Activated naive CD4-positive, alpha-beta T cell treated with anti-CD3 and anti-CD28 coated beads, Interleukin-2, amount 10 ng/mL, durations not matched to agents 7 days and 5 days (primary cell): ENCODE measurements around the gene ZXDC.

Experiments used
- CTCF ChIA-PET: fragments of 350-600 bp; sonication (Branson Sonifier 250); formaldehyde crosslinking; loops from one replicate; lab custom pipeline; 2021; ENCODE audit warnings: antibody characterized with exemption; lab: Charles Lee
- DNase-seq: peaks from one replicate; pipeline ENCODE4 v3.0.0-alpha.2; 2020
- H3K27ac Mint-ChIP-seq: one replicate; pipeline ENCODE4 v1.8.0; 2021; ENCODE audit warnings: mild to moderate bottlenecking, moderate library complexity, mixed read lengths
- H3K27me3 Mint-ChIP-seq: one replicate; pipeline ENCODE4 v1.8.0; 2021; ENCODE audit warnings: mild to moderate bottlenecking, mixed read lengths
- H3K36me3 Mint-ChIP-seq: one replicate; pipeline ENCODE4 v1.8.0; 2021; ENCODE audit warnings: mixed read lengths
- H3K4me1 Mint-ChIP-seq: one replicate; pipeline ENCODE4 v1.8.0; 2021; ENCODE audit warnings: mixed read lengths
- H3K4me3 Mint-ChIP-seq: one replicate; pipeline ENCODE4 v1.8.0; 2021; ENCODE audit warnings: mild to moderate bottlenecking, moderate library complexity, mixed read lengths
- H3K9me3 Mint-ChIP-seq: one replicate; pipeline ENCODE4 v1.8.0; 2021; ENCODE audit warnings: mixed read lengths

The ZXDC gene

DNA sequence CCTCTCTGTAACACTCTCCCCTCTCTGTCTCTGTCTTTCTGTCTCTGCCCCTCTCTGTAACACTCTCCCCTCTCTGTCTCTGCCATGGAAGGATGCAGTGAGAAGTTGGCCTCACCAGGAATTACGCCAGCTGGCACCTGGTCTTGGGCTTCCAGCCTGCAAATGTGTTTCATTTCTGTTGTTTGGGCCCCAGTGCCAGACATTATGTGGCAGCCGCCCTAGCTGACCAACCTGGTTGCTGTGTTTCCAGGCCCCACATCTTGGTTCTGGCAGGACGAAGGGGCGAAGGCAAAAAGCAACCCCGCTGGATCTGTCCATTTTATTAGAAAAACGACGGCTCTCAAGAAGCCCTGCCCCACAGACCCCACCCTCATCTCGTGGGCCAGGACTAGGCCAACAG, 5.2 kb upstream of the ZXDC start:
- H3K27ac Mint-ChIP-seq = peak overlapping the region; percentile 15
- H3K36me3 Mint-ChIP-seq = no peaks in the 10 kb centered on the region
- no peaks in the 10 kb centered on the region for H3K9me3 Mint-ChIP-seq

DNA sequence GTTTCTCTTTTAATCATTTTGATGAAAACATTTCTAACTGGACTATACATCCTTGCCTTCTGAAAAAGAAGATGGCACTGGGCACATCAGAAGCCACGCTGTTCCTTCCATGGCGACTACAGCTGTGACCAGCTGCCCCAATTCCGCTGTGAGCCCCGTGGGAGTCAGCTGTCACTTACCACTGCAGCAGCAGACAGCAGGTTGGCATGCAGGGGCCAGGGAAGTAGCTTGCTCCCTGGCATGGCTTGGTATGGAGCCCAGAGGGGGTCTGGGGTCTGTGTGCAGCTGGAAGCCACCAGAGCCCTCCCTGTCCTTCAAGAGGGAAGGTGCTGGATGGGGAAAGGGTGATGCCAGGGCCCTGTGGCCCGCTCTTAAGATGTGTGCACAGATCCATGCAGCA, 4.5 kb upstream of the ZXDC start:
- DNase-seq = no peak
- CTCF ChIA-PET = no interaction called here

More for the DNA sequence above, 5.2 kb upstream of the ZXDC start:
- CTCF ChIA-PET = no interaction called here
- H3K4me1 Mint-ChIP-seq = peaks cover 11% of the 10 kb centered on the region
- peaks cover 19% of the 10 kb centered on the region for H3K27me3 Mint-ChIP-seq
- H3K4me3 Mint-ChIP-seq = no peak overlapping the region
- no peak for DNase-seq

DNA sequence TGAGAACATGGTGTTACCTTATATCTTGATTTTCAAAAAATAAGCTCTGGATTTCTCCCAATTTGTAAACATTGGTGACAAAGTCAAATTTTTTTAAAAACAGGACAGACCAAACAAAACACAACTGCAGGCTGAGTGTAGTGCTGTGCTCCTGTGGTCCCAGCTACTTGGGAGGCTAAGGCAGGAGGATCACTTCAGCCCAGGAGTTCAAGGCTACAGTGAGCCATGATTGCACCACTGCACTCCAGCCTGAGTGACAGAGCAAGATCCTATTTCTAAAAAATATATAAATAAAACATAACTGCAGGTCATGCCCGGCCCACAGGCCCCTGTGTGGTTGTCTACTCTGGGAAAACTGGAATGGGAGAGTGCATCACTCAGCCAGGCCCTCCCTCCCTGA, 4.0 kb upstream of the ZXDC start:
- Mint-ChIP-seq H3K9me3 (no peaks in the 10 kb centered on the region), H3K4me3 (no peak overlapping the region), H3K27ac (no peak overlapping the region), H3K36me3 (peaks cover 1% of the 10 kb centered on the region), H3K27me3 (peaks cover 19% of the 10 kb centered on the region), H3K4me1 (peaks cover 9% of the 10 kb centered on the region)
- DNase-seq = no peak
- CTCF ChIA-PET = no interaction called here

More for the DNA sequence above, 4.5 kb upstream of the ZXDC start:
- Mint-ChIP-seq H3K27ac (no peak overlapping the region), H3K4me3 (no peak overlapping the region), H3K36me3 (no peaks in the 10 kb centered on the region), H3K4me1 (peaks cover 8% of the 10 kb centered on the region), H3K9me3 (no peaks in the 10 kb centered on the region), H3K27me3 (peaks cover 19% of the 10 kb centered on the region)

DNA sequence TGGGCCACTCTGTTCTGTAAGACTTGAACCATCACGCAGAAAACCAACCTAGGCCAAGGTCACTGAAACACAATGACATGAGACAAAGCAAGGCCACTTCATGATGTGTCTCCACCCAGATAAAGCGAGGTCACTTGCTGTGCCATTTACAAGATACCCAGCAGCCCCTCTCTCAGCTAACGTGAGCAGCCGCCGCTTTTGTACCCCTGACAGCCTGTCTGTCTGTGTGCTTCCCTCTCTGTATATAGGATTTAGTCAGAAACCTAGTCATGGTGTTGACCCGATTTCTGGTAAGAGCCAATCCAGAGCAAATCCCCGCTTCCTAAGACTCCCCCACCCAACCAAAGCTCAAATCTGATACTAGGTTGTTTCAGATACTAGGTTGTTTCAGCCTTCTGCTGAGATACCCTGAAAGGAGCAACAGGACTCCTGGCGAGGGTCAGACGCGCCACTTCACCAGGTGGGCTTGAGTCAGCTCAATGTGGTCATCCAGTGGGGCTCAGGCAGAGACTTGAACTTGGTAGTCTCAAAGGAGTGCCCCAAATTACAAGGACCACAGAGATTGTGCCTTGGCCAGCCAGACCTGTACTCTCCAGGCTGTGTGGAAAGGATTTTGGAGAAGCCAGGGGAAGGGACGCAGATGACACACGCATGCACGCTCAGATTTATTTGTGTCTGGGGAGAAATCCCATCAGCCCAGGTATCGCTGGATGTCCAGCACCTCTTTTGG, 3.1 kb upstream of the ZXDC start:
- Mint-ChIP-seq H3K36me3 (peaks cover 6% of the 10 kb centered on the region), H3K27me3 (peaks cover 19% of the 10 kb centered on the region), H3K27ac (no peak overlapping the region), H3K4me3 (no peak overlapping the region), H3K4me1 (peaks cover 18% of the 10 kb centered on the region), H3K9me3 (no peaks in the 10 kb centered on the region)
- no peak for DNase-seq
- CTCF ChIA-PET = no interaction called here

DNA sequence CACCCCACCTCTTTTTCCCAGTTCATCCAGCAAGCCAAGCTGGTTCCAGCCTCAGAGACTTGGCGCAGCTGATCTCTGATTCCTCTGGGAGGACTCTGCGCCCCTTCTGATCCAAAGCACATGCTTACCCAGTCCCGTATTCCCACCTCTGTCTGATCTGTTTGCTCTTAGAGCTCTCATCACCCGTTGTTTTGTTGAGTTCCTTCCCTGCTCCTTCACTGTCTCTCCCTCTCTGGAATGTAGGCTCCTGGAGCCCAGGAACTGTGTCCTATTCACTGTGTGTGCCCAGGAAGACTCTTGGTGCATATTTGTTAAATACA, 1.3 kb upstream of the ZXDC start:
- Mint-ChIP-seq H3K36me3 (peaks cover 21% of the 10 kb centered on the region), H3K9me3 (no peaks in the 10 kb centered on the region), H3K27me3 (peaks cover 19% of the 10 kb centered on the region), H3K4me1 (peaks cover 35% of the 10 kb centered on the region), H3K27ac (peak overlapping the region; percentile 43), H3K4me3 (peak overlapping the region; percentile 66)
- no peak for DNase-seq
- CTCF ChIA-PET = interaction anchor here (1.1 to 1.3 kb wide), 2 partner anchors 10 to 45 kb away, joined by 3 to 4 read pairs; no protein-coding TSS in a partner anchor

DNA sequence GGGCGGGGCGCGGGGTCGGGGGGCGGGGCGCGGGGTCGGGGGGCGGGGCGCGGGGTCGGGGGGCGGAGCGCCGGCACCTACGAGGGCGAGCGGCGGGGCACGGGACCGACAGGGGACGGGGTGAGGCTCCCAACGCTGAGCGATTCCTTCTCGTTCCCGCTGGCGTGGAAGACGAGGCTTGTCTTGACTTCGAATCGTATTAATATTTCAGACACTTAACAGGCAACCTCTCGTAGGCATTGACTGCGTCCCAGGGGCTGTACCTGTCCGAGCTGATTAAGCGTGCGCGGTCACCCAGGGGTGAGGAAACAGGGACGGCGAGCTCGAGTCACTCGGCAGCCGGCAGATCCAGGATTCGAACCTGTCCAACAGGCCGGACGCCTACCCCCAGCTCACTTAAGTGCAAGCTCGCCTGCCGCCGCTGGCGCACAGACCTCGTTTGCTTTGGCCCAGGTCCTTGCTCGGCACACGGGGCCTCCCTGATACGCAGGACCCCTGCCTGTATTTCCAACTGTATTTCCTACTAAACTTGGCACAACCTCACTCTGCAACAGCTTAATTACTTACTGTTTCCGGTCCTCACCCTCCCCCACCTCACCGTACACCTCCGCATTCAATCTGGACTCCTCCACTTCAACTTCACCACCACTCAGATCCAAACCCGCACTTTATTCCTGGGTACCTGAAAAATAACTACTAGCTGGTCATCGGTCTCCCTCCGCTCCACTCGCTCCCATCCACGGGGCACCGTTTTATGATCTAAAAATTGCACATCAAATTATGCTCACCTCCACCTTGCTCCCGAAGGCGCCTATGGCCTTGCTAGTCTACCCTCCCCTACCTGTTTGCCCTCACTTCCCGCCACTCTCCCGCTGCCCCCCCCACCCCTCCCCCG, 722 bp upstream of the ZXDC start:
- Mint-ChIP-seq H3K36me3 (peaks cover 21% of the 10 kb centered on the region), H3K27me3 (peaks cover 15% of the 10 kb centered on the region), H3K27ac (peak overlapping the region; percentile 61), H3K9me3 (no peaks in the 10 kb centered on the region), H3K4me1 (peaks cover 36% of the 10 kb centered on the region), H3K4me3 (peak overlapping the region; percentile 66)
- CTCF ChIA-PET = interaction anchor here (0.7 to 1.3 kb wide), 4 partner anchors 11 to 87 kb away, joined by 3 to 4 read pairs (median 4); no protein-coding TSS in a partner anchor
- no peak for DNase-seq

DNA sequence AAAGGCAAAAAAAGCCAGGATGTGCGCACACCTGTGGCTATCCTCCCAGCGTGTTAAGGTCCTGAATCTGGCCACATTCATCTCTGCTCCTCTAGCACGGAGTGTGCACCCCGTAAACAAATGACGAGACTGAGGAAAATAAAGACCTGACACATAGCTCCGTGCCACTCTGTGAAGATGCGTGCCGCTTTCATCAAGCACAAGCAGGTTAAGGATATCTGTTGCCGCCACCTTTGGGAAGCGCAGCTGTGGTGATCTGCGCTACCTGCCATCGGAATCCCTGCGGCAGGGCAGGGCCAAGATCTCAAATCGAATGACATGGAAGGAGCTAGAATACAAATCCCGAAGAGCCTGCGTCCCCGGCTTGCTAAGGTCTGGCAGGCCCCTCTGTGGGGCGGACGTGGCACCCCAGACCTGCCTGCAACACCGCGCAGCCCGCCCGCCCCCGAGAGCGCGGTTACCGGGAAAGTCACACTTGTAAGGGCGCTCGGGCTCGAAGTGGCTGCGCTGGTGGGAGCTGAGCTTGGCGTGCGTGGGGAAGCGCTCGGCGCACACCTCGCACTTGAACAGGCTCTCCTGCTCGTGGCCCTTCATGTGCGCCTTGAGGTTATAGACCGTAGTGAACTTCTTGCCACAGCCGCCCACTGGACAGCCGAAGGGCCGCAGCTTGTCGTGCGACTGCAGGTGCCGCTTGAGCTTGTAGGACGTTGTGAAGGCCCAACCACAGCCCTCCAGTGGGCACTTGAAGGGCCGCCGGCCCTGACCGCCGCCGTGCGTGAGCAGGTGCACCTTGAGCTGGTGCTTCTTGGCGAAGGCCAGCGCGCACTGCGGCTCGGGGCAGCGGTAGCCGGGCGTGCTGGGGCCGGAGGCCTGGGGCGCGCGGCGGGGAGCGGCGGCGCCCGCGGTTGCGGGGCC, 936 bp downstream of the ZXDC start:
- peak overlapping the region; percentile 94 for H3K4me3 Mint-ChIP-seq
- DNase-seq = peak; percentile 56
- CTCF ChIA-PET = interaction anchor here (1.1 kb wide), 1 partner anchor 341 kb away, joined by 4 read pairs; no protein-coding TSS in a partner anchor
- peaks cover 35% of the 10 kb centered on the region for H3K36me3 Mint-ChIP-seq
- no peaks in the 10 kb centered on the region for H3K9me3 Mint-ChIP-seq
- H3K27me3 Mint-ChIP-seq = peaks cover 10% of the 10 kb centered on the region
- peaks cover 41% of the 10 kb centered on the region for H3K4me1 Mint-ChIP-seq
- peak overlapping the region; percentile 95 for H3K27ac Mint-ChIP-seq

DNA sequence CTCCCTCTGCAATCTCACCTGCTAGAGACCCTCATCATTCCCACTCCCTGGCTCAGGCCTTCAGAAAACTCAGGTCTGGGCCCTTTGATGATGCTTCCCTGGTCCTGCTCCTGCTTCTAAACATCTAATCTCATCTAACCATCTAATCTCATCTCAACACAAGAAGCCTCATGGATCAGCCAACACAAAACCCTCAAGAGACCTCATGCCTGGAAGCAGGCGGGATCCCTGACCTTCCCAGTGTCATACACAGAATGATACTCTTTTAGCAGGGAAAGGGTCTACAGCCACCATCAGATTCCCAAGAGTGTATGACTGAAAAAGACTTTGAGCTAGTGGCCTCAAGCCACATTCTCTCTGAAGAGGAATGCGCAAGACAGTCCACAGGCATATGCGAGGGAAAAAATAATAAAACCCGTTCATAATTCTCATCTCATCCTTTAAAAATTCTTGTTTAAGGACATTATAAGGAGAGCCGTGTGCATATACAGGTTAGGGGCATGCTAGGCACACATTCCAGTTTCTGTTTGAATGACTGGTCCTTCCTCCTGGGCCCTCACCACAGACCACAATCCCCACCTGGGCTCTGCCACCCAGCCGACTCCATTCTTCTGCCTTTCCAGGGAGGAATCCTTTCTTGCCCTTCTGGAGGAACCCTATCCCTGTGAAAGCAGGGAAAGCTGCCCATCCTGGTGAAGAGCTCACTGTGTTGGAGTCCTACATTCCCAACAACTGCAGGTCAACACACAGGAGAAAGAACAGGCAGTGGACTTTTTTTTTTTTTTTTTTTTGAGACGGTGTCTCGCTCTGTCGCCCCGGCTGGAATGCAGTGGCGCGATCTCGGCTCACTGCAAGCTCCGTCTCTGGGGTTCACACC, 2.2 kb downstream of the ZXDC start:
- peaks cover 48% of the 10 kb centered on the region for H3K36me3 Mint-ChIP-seq

DNA sequence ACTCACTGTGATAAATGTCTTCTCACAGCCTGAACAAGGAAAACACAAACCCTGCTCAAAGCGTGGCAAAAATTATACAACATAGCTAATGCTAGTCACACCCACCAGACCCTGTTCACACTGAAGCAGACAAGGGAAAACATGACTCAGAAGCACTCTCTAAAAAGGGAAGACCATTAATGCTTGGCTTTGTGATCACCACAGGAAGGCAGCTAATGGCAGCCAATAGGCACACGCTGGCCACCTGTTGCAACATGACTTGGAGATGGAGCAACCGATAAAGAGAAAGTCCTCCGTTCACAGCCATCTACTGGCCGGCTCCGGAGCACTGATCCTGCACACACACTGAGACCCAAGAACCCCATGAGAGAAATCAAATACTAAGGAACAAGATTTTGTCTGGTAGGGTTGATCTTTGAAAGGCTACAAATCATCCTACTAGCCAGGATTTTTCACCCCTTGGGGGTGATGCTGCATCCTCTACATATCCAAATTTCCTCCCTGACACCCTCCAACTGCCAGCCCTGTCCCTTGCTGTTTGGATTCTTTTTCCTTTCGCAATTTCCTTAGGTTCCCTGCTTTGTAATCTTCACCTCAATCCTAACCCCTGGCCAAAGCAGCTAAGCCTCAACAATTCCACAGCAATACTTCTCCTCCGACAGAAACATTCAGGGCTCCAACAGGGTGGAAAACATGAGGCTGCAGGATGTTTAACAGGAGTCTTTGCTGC, 3.2 kb downstream of the ZXDC start:
- Mint-ChIP-seq H3K9me3 (no peaks in the 10 kb centered on the region), H3K4me3 (peak overlapping the region; percentile 94), H3K27me3 (no peaks in the 10 kb centered on the region), H3K36me3 (peaks cover 55% of the 10 kb centered on the region), H3K27ac (no peak overlapping the region), H3K4me1 (peaks cover 51% of the 10 kb centered on the region)
- CTCF ChIA-PET = interaction anchor here (1.6 kb wide), 1 partner anchor 50 kb away, joined by 5 read pairs; no protein-coding TSS in a partner anchor
- DNase-seq = no peak

More for the DNA sequence above, 2.2 kb downstream of the ZXDC start:
- Mint-ChIP-seq H3K4me1 (peaks cover 45% of the 10 kb centered on the region), H3K4me3 (peak overlapping the region; percentile 94), H3K9me3 (no peaks in the 10 kb centered on the region), H3K27ac (peak overlapping the region; percentile 95), H3K27me3 (peaks cover 2% of the 10 kb centered on the region)
- CTCF ChIA-PET = no interaction called here
- DNase-seq = no peak

DNA sequence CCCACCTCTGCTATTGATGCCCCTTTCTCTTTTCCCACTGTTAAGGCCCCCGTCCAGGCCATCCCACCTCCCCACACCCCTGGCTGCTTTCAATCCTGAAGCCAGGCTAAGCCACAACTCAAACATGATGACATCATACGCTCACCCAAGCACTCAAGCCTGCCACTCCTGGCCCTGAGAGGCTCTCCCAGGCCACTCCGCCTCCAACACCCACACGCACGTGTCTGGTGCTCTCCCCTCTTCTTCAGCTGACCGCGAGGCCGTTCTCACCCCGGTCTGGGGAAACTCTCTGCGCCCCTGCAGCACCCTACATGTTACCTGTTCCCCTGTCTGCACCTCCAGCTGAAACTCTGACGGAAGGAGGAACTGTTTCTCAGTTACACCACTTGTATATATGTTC, 6.2 kb downstream of the ZXDC start:
- Mint-ChIP-seq H3K27ac (no peak overlapping the region), H3K9me3 (no peaks in the 10 kb centered on the region), H3K36me3 (peaks cover 68% of the 10 kb centered on the region), H3K4me3 (no peak overlapping the region), H3K27me3 (no peaks in the 10 kb centered on the region), H3K4me1 (peaks cover 44% of the 10 kb centered on the region)
- CTCF ChIA-PET = no interaction called here
- no peak for DNase-seq

DNA sequence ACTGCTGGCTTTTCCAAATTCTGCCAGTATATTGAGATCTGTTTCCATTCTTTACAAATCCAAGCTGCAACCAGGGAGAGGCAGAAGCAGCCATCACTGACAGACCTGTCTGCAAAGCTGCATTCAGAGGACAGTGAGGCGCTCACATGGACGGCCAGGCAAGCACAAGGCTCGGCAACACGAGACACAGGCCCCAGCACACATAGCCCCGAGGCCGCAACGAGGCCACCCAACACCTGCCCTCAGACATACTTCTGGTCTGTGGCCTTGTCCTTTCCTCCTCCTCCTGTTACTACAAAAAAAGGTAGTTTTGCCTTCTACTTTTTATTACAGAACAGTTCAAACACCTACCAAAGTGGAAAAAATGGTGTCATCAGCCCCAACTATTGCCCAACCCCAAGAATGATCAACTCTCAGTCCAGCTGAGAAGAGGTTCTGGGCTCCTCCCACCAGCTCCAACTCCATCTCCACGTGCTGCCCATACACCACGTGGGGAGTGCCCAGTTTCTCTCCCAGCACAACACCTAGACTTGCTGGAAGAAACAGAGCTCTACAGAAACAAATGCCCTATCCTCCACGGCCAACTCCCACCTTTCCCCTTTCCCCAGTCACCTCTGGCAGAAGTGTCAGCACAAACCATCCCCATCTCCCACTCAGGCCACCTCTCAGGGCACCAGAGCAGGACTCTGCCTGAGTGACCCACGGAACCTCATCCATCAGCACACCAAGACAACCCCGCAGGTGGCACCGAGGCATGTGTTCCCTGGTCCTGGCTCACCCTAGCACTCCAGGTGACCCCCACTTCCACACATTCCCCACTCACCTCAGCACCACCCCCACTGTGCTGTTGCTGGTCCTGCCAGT, 7.4 kb downstream of the ZXDC start:
- Mint-ChIP-seq H3K27me3 (no peaks in the 10 kb centered on the region), H3K36me3 (peaks cover 69% of the 10 kb centered on the region), H3K9me3 (no peaks in the 10 kb centered on the region), H3K4me1 (peaks cover 32% of the 10 kb centered on the region), H3K27ac (peak overlapping the region; percentile 63), H3K4me3 (no peak overlapping the region)
- no peak for DNase-seq
- CTCF ChIA-PET = no interaction called here

DNA sequence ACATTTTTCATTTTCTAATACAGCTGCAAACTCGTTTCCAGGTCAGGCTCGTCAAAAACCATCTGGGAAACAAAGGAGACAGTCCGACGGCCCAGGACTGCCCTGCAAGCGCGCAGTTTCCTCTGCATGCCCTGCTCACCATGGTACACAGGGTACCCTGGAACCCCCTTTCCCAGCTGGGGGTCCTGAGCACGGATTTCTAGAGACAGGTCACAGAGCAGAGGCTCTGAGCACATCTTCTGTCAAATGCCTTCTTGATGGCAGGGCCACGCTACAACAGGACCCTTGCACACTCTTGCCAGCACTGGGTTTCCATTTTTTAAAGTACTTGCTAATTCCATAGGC, 8.1 kb downstream of the ZXDC start:
- DNase-seq = no peak
- peaks cover 65% of the 10 kb centered on the region for H3K36me3 Mint-ChIP-seq
- H3K4me1 Mint-ChIP-seq = peaks cover 25% of the 10 kb centered on the region
- H3K27me3 Mint-ChIP-seq = no peaks in the 10 kb centered on the region
- H3K27ac Mint-ChIP-seq = no peak overlapping the region
- CTCF ChIA-PET = no interaction called here
- no peak overlapping the region for H3K4me3 Mint-ChIP-seq
- no peaks in the 10 kb centered on the region for H3K9me3 Mint-ChIP-seq
